Body of pancreas (tissue), 4 donors: Measurements from ENCODE around the gene KIF16B. TPM values are rescaled to one million over a fixed set of nuclear protein-coding genes. Genes with fewer than 3 reads are reported as not detected.

Experiments
- ATAC-seq: fragments of 150-250 bp; one replicate; pipeline ENCODE4 v1.9.1; 2016
- DNase-seq, 4 donors: peaks; one replicate each; pipeline ENCODE4 v3.0.0-alpha.2; 2019
- H3K27ac ChIP-seq, 4 donors: fragments of 200-600 bp; sonication (generic); 1 replicate in 3 of 4; 2 replicates in 1 of 4; pipeline versions ENCODE4 v1.5.1 to v1.6.1; 2016 to 2019; ENCODE audit warnings: mild to moderate bottlenecking in 1 of 4, mixed read lengths in 1 of 4, moderate library complexity in 1 of 4
- H3K27me3 ChIP-seq, 2 donors: fragments of 200-600 bp; sonication (generic); one replicate each; pipeline ENCODE4 v1.6.0; 2016; ENCODE audit warnings: mild to moderate bottlenecking in 1 of 2
- H3K36me3 ChIP-seq, 2 donors: fragments of 200-600 bp; sonication (generic); replicated peaks in 1 of 2; 2 replicates each; pipeline ENCODE4 v1.5.1; 2016; ENCODE audit warnings: low read depth in 2 of 2; ENCODE audit not compliant: insufficient read depth in 1 of 2
- H3K4me1 ChIP-seq: fragments of 200-600 bp; sonication (generic); one replicate; pipeline ENCODE4 v1.6.0; 2016
- H3K4me3 ChIP-seq, 2 donors: fragments of 200-600 bp; sonication (generic); 1 replicate in 1 of 2; 2 replicates in 1 of 2; pipeline ENCODE4 v1.5.1; 2016 to 2019
- H3K9me3 ChIP-seq, 3 donors: fragments of 200-600 bp; sonication (generic); 1 replicate in 2 of 3; 2 replicates in 1 of 3; pipeline ENCODE4 v1.5.1; 2016
- POLR2A ChIP-seq, 3 donors: fragments of 450-650 bp; IDR thresholded peaks; one replicate each; pipeline ENCODE4 v1.6.1; 2016; ENCODE audit warnings: antibody characterized with exemption in 3 of 3, mild to moderate bottlenecking in 2 of 3
- WGBS, 2 donors: methylation state at CpG; one replicate each; pipeline ENCODE4 v1.1.5; 2017; 5-methylcytosine and 5-hydroxymethylcytosine counted together
- intact Hi-C: fragments of 100-400 bp; cut with DNase I; formaldehyde crosslinking; loops from one replicate; pipeline ENCODE4 v1.15.1; 2023
- total RNA-seq, 2 donors: library from RNA; depleted of rRNA; stranded (reverse); fragments of >200 nt; gene quantifications; one replicate each; pipeline ENCODE4 v1.1.0, GENCODE V29; 2016
- TF ChIP-seq, protein P1 (sequence below), 7 experiments: fragments of 450-650 bp in 4 of 7; fragments of 200-600 bp in 3 of 7; sonication (generic) in 3 of 7; IDR thresholded peaks; one replicate each; pipeline ENCODE4 v1.5.1; 2016 to 2019; ENCODE audit warnings: antibody characterized with exemption in 7 of 7

KIF16B gene
- total RNA-seq, 2 donors from 2014 or later: 13.7 to 55.0 TPM

DNA sequence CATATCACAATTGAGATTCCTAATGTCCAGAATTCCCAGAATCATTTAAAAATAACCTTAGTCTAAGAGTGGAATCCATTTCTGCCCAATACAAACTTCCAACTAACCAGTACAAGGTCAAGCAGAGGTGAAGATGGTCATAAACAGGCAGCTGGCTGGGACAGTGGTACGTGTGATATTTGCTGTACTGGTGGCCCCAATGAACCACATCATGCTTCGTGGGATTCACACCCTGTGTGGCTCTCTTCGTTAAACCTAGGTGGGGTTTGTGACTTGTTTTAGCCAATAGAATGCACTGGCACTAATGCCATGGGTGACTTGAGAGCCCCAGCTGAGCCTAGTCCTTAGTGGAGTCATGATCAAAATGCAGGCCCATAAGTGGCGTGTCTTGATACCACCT is 286.6 kb downstream of the KIF16B start:
- DNase-seq: no peak
- WGBS, 2 donors: 92 to 93% methylated on average over 4 of the region's 4 CpGs
- H3K9me3 ChIP-seq: no peaks in the 10 kb centered on the region
- ATAC-seq: no peak
- H3K4me3 ChIP-seq: no peak overlapping the region
- H3K4me1 ChIP-seq: no peaks in the 10 kb centered on the region
- TF ChIP-seq POLR2A (IDR thresholded peaks at IDR 0.05): no peak
- intact Hi-C loops: no loop called here
- H3K27me3 ChIP-seq: no peaks in the 10 kb centered on the region
- H3K36me3 ChIP-seq: no peaks in the 10 kb centered on the region
- H3K27ac ChIP-seq: no peak overlapping the region

DNA sequence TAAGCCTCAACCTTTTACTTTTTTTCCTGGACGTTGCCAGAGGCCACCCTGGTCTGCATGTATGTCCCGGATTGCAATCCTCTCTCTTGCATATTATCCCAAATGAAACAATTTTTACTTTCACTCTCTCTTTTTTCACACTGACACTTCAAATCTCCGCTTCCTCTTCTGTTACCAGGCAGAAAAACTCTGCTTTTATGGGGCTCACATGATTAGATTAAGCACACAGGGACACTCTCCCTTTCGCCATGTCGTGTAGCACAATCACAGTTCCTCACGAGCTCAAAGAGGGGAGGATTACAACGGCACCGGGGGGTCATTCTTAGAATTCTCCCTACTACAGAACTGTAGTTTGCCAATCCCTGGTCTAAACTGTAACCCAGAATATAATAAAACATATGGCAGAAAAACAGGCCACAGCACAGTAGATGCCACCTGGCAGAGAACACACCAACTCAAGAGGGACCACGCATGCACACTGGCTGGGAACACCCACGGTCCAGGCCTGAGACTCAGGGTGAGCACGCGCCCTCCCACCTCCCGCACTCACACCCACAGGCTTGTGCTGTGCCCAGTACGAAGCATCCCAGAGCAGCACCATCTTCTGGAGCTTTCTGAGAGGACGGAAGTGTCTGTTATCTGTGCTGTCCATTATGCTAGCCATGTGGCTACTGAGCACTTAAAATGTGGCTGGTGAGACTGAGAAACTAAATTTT is 288.7 kb downstream of the KIF16B start:
- Histone ChIP-seq H3K4me3 (no peak overlapping the region), H3K4me1 (no peaks in the 10 kb centered on the region), H3K27me3 (no peaks in the 10 kb centered on the region), H3K27ac (no peak overlapping the region), H3K9me3 (no peaks in the 10 kb centered on the region), H3K36me3 (no peaks in the 10 kb centered on the region)
- DNase-seq (no peak), ATAC-seq (no peak)
- intact Hi-C loops: no loop called here
- TF ChIP-seq, protein P1, sequence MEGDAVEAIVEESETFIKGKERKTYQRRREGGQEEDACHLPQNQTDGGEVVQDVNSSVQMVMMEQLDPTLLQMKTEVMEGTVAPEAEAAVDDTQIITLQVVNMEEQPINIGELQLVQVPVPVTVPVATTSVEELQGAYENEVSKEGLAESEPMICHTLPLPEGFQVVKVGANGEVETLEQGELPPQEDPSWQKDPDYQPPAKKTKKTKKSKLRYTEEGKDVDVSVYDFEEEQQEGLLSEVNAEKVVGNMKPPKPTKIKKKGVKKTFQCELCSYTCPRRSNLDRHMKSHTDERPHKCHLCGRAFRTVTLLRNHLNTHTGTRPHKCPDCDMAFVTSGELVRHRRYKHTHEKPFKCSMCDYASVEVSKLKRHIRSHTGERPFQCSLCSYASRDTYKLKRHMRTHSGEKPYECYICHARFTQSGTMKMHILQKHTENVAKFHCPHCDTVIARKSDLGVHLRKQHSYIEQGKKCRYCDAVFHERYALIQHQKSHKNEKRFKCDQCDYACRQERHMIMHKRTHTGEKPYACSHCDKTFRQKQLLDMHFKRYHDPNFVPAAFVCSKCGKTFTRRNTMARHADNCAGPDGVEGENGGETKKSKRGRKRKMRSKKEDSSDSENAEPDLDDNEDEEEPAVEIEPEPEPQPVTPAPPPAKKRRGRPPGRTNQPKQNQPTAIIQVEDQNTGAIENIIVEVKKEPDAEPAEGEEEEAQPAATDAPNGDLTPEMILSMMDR (IDR thresholded peaks at IDR 0.05): no peak
- no peak for TF ChIP-seq POLR2A (IDR thresholded peaks at IDR 0.05)
- WGBS, 2 donors: 89 to 94% methylated on average over 15 of the region's 15 CpGs

DNA sequence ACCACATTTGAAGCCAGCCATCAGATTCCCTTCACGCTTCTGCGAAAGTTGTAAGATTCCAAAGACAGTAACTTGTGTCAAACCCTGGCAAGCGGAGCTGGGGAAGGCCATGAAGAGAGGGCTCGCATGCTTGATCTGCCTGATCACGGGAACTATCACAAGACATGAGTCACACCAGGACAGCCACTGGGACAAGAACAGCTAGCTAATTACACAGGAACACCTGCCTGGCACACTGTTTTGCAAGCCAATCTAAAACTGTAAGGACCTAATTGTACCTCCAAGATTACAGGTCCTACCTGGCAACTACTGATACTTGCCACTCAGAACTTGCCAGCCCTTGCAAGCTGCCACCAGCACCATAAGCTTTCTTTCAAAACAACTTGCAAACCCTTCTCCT is 289.3 kb downstream of the KIF16B start:
- no peaks in the 10 kb centered on the region for H3K9me3 ChIP-seq
- H3K4me1 ChIP-seq: no peaks in the 10 kb centered on the region
- H3K27me3 ChIP-seq: no peaks in the 10 kb centered on the region
- no peak overlapping the region for H3K27ac ChIP-seq
- no peak for ATAC-seq
- intact Hi-C loops: no loop called here
- TF ChIP-seq, protein P1 (IDR thresholded peaks at IDR 0.05): no peak
- no peak for TF ChIP-seq POLR2A (IDR thresholded peaks at IDR 0.05)
- DNase-seq: no peak
- no peaks in the 10 kb centered on the region for H3K36me3 ChIP-seq
- H3K4me3 ChIP-seq: no peak overlapping the region
- 96 to 100% methylated on average over 5 of the region's 5 CpGs for WGBS, 2 donors

DNA sequence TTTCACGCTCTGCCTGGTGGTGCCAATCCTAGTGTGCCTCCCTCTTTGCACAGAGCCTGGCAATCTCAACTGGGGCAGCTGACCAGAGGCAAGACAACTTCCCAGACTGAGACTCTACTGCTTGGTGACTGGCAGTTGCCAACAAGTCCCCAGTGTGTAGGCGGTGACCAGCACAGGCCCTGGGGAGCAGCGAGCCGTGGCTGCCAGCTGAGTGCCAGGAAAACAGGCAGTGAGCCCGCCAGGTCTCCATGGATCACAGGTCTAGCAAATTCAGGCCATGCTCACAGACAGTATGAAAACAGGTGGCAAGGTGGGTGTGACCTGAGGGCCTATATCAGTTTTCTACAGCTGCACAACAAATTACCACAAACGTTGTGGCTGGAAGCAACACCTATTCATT is 289.9 kb downstream of the KIF16B start:
- no peaks in the 10 kb centered on the region for H3K4me1 ChIP-seq
- DNase-seq (no peak), ATAC-seq (no peak)
- TF ChIP-seq, protein P1 (IDR thresholded peaks at IDR 0.05): no peak
- no peak for TF ChIP-seq POLR2A (IDR thresholded peaks at IDR 0.05)
- no peaks in the 10 kb centered on the region for H3K9me3 ChIP-seq
- H3K4me3 ChIP-seq: no peak overlapping the region
- WGBS, 2 donors: 91 to 100% methylated on average over 2 to 6 of the region's 6 CpGs
- intact Hi-C loops: no loop called here
- H3K27ac ChIP-seq: no peak overlapping the region
- H3K36me3 ChIP-seq: no peaks in the 10 kb centered on the region
- H3K27me3 ChIP-seq: no peaks in the 10 kb centered on the region

DNA sequence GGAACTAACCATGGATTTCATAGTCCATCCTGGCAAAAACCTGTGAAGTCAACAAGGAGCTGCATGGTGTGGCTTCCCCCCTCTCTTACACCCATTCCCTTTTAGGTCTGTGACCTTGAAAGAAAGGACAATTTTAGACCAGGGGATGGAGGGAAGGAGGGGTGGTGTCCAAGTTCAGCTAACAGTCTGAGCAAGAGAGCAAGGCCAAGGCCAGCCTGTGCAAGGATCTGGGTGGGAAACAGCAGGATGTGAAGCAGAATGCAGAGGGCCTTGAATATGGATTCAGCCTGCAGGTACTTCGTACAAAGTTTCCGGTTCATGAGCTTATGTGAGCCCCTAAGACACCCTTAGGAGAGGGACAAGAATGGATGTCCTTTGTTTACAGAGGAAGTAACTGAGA is 293.0 kb downstream of the KIF16B start:
- Histone ChIP-seq H3K4me1 (no peaks in the 10 kb centered on the region), H3K27me3 (no peaks in the 10 kb centered on the region), H3K9me3 (no peaks in the 10 kb centered on the region), H3K4me3 (no peak overlapping the region), H3K36me3 (no peaks in the 10 kb centered on the region), H3K27ac (no peak overlapping the region)
- DNase-seq (no peak), ATAC-seq (no peak)
- WGBS, 2 donors: 100% methylated on average over 2 of the region's 2 CpGs
- intact Hi-C loops: no loop called here
- TF ChIP-seq, protein P1 (IDR thresholded peaks at IDR 0.05): no peak
- no peak for TF ChIP-seq POLR2A (IDR thresholded peaks at IDR 0.05)
